Naive thymus-derived CD4-positive, alpha-beta T cell (primary cell): ENCODE results near the gene AOPEP. TPM values are rescaled to one million over a fixed set of nuclear protein-coding genes. Genes with fewer than 3 reads are reported as not detected.
A peak's percentile ranks its signal among the peaks of the same experiment; 100 is the strongest.

Source experiments
- ATAC-seq: fragments of 150-1000 bp; cut with Tn5 transposase; 2 replicates; pipeline ENCODE4 v1.10.0; 2021; ENCODE audit warnings: mild to moderate bottlenecking, moderate library complexity
- CTCF ChIA-PET: fragments of 350-600 bp; sonication (Branson Sonifier 250); formaldehyde crosslinking; loops from one replicate; lab custom pipeline; 2021; ENCODE audit warnings: antibody characterized with exemption; lab: Charles Lee
- POLR2A ChIA-PET: fragments of 350-600 bp; sonication (Branson Sonifier 250); formaldehyde crosslinking; loops from one replicate; lab custom pipeline; 2021; ENCODE audit warnings: antibody characterized with exemption, inconsistent platforms; lab: Charles Lee
- DNase-seq, 9 donors: peaks; one replicate each; pipeline versions ENCODE4 v3.0.0 to v3.0.0-alpha.2; 2020 to 2022; ENCODE audit warnings: mixed read lengths in 1 of 9
- H3K27ac ChIP-seq: one replicate; pipeline ENCODE4 v1.7.0; 2013; ENCODE audit warnings: mild to moderate bottlenecking, low read depth, low read length, moderate library complexity
- H3K27me3 ChIP-seq, 2 donors: one replicate each; pipeline ENCODE4 v1.7.0; 2013; ENCODE audit warnings: low read length in 2 of 2, mild to moderate bottlenecking in 2 of 2, moderate library complexity in 2 of 2; ENCODE audit not compliant: control insufficient read depth in 2 of 2, insufficient read depth in 2 of 2
- H3K36me3 ChIP-seq, 3 experiments: 1 replicate in 2 of 3; 2 replicates in 1 of 3; pipeline ENCODE4 v1.7.0; 2013; ENCODE audit warnings: low read length in 3 of 3, mild to moderate bottlenecking in 3 of 3, moderate library complexity in 1 of 3; ENCODE audit not compliant: insufficient read depth in 3 of 3, control insufficient read depth in 2 of 3
- H3K4me1 ChIP-seq, 2 donors: one replicate each; pipeline ENCODE4 v1.7.0; 2013; ENCODE audit warnings: low read length in 2 of 2, mild to moderate bottlenecking in 2 of 2, moderate library complexity in 1 of 2; ENCODE audit not compliant: control insufficient read depth in 2 of 2, insufficient read depth in 2 of 2
- H3K4me3 ChIP-seq: 2 replicates; pipeline ENCODE4 v1.7.0; 2013; ENCODE audit warnings: mild to moderate bottlenecking, low read length
- H3K9me3 ChIP-seq, 3 experiments: 1 replicate in 2 of 3; 2 replicates in 1 of 3; pipeline ENCODE4 v1.7.0; 2013; ENCODE audit warnings: low read length in 3 of 3; ENCODE audit not compliant: control insufficient read depth in 2 of 3
- H3K27ac Mint-ChIP-seq, 9 donors: one replicate each; pipeline ENCODE4 v1.8.0; 2020 to 2022; ENCODE audit warnings: mixed read lengths in 9 of 9, mild to moderate bottlenecking in 8 of 9, moderate library complexity in 5 of 9, inconsistent platforms in 2 of 9
- H3K27me3 Mint-ChIP-seq, 5 donors: one replicate each; pipeline ENCODE4 v1.8.0; 2021 to 2022; ENCODE audit warnings: mixed read lengths in 5 of 5, mild to moderate bottlenecking in 1 of 5
- H3K36me3 Mint-ChIP-seq, 5 donors: one replicate each; pipeline ENCODE4 v1.8.0; 2020 to 2022; ENCODE audit warnings: mixed read lengths in 5 of 5, mild to moderate bottlenecking in 3 of 5, inconsistent platforms in 1 of 5
- H3K4me1 Mint-ChIP-seq, 7 donors: one replicate each; pipeline ENCODE4 v1.8.0; 2020 to 2022; ENCODE audit warnings: mixed read lengths in 7 of 7, mild to moderate bottlenecking in 3 of 7, inconsistent platforms in 1 of 7
- H3K4me3 Mint-ChIP-seq, 10 donors: one replicate each; pipeline ENCODE4 v1.8.0; 2020 to 2022; ENCODE audit warnings: mild to moderate bottlenecking in 10 of 10, mixed read lengths in 10 of 10, moderate library complexity in 6 of 10, inconsistent platforms in 2 of 10
- H3K9me3 Mint-ChIP-seq, 11 donors: one replicate each; pipeline ENCODE4 v1.8.0; 2020 to 2022; ENCODE audit warnings: mixed read lengths in 11 of 11, mild to moderate bottlenecking in 4 of 11, inconsistent platforms in 1 of 11, moderate library complexity in 1 of 11
- intact Hi-C, 2 donors: fragments of 100-400 bp; cut with micrococcal nuclease; formaldehyde crosslinking; loops; one replicate each; pipeline ENCODE4 v1.15.1; 2023
- polyA plus RNA-seq, 2 donors: library from polyadenylated mRNA; unstranded; fragments of 300-500 nt; fragmentation: Illumina TruSeq; gene quantifications; one replicate each; pipeline ENCODE4 v1.2.3, GENCODE V29; 2021
- total RNA-seq, 6 experiments: library from RNA in 5 of 6; stranded (reverse) in 5 of 6; gene quantifications; 1 replicate in 5 of 6; 2 replicates in 1 of 6; pipeline ENCODE4 v1.2.3 and lab custom pipeline; 2021 to 2026

AOPEP gene
- total and polyA plus RNA-seq, 7 experiments from 2014 or later, result 5.7 to 19.0 (median 13.6) TPM

- no peaks in the 10 kb centered on the region for H3K4me1 ChIP-seq
- DNase-seq, result no peak
- H3K27ac ChIP-seq, result no peak overlapping the region
- no peaks in the 10 kb centered on the region for H3K36me3 ChIP-seq
- H3K27me3 ChIP-seq, result no peaks in the 10 kb centered on the region
- H3K27ac Mint-ChIP-seq, result no peak overlapping the region
- H3K4me1 Mint-ChIP-seq, result peaks cover 0 to 9% (median 0%) of the 10 kb centered on the region in 7 donors
- H3K36me3 Mint-ChIP-seq, result peaks cover 4 to 30% (median 19%) of the 10 kb centered on the region in 5 donors
- no peak overlapping the region for H3K4me3 Mint-ChIP-seq
- no peak for ATAC-seq
- POLR2A ChIA-PET, result no interaction called here
- CTCF ChIA-PET, result no interaction called here
- no peaks in the 10 kb centered on the region for H3K9me3 ChIP-seq
- H3K27me3 Mint-ChIP-seq, result no peaks in the 10 kb centered on the region
- intact Hi-C loops, result no loop called here
- no peaks in the 10 kb centered on the region for H3K9me3 Mint-ChIP-seq
- H3K4me3 ChIP-seq, result no peak overlapping the region
These were observed 294.8 kb downstream of the AOPEP start for GRCh38 chr9:95021166-95021886.

GRCh38 chr9:95022657-95023056 lies 296.2 kb downstream of the AOPEP start:
- Histone ChIP-seq H3K4me1 (no peaks in the 10 kb centered on the region), H3K27ac (no peak overlapping the region), H3K9me3 (no peaks in the 10 kb centered on the region), H3K36me3 (no peaks in the 10 kb centered on the region), H3K4me3 (no peak overlapping the region), H3K27me3 (no peaks in the 10 kb centered on the region)
- no peaks in the 10 kb centered on the region for H3K27me3 Mint-ChIP-seq
- H3K36me3 Mint-ChIP-seq, result peaks cover 4 to 29% (median 19%) of the 10 kb centered on the region in 5 donors
- ChIA-PET POLR2A (no interaction called here), CTCF (no interaction called here)
- no peaks in the 10 kb centered on the region for H3K9me3 Mint-ChIP-seq
- no peak overlapping the region for H3K27ac Mint-ChIP-seq
- intact Hi-C loops, result no loop called here
- no peak overlapping the region for H3K4me3 Mint-ChIP-seq
- DNase-seq (no peak), ATAC-seq (no peak)
- H3K4me1 Mint-ChIP-seq, result peaks cover 0 to 7% (median 0%) of the 10 kb centered on the region in 7 donors

- ChIA-PET POLR2A (no interaction called here), CTCF (no interaction called here)
- H3K4me1 Mint-ChIP-seq, result peaks cover 0 to 4% (median 0%) of the 10 kb centered on the region in 7 donors
- Histone ChIP-seq H3K4me3 (no peak overlapping the region), H3K27me3 (no peaks in the 10 kb centered on the region), H3K9me3 (no peaks in the 10 kb centered on the region), H3K27ac (no peak overlapping the region), H3K4me1 (no peaks in the 10 kb centered on the region), H3K36me3 (no peaks in the 10 kb centered on the region)
- H3K9me3 Mint-ChIP-seq, result no peaks in the 10 kb centered on the region
- intact Hi-C loops, result no loop called here
- ATAC-seq, result no peak
- no peaks in the 10 kb centered on the region for H3K27me3 Mint-ChIP-seq
- no peak overlapping the region for H3K27ac Mint-ChIP-seq
- peaks cover 4 to 27% (median 16%) of the 10 kb centered on the region in 5 donors for H3K36me3 Mint-ChIP-seq
- DNase-seq, result no peak
- H3K4me3 Mint-ChIP-seq, result no peak overlapping the region
These were observed 296.9 kb downstream of the AOPEP start for GRCh38 chr9:95023217-95024003.

GRCh38 chr9:95024097-95024671 lies 297.7 kb downstream of the AOPEP start:
- H3K36me3 Mint-ChIP-seq, result peaks cover 3 to 25% (median 16%) of the 10 kb centered on the region in 5 donors
- no peak overlapping the region for H3K27ac Mint-ChIP-seq
- DNase-seq (no peak), ATAC-seq (no peak)
- peaks cover 0 to 2% (median 0%) of the 10 kb centered on the region in 7 donors for H3K4me1 Mint-ChIP-seq
- Histone ChIP-seq H3K27me3 (no peaks in the 10 kb centered on the region), H3K9me3 (no peaks in the 10 kb centered on the region), H3K4me1 (no peaks in the 10 kb centered on the region), H3K4me3 (no peak overlapping the region), H3K27ac (no peak overlapping the region), H3K36me3 (no peaks in the 10 kb centered on the region)
- H3K27me3 Mint-ChIP-seq, result no peaks in the 10 kb centered on the region
- no peaks in the 10 kb centered on the region for H3K9me3 Mint-ChIP-seq
- H3K4me3 Mint-ChIP-seq, result no peak overlapping the region
- intact Hi-C loops, result no loop called here
- CTCF ChIA-PET, result no interaction called here
- POLR2A ChIA-PET, result no interaction called here

- no peaks in the 10 kb centered on the region for H3K9me3 Mint-ChIP-seq
- no peak overlapping the region for H3K27ac ChIP-seq
- H3K4me3 Mint-ChIP-seq, result no peak overlapping the region
- no peaks in the 10 kb centered on the region for H3K27me3 Mint-ChIP-seq
- H3K4me3 ChIP-seq, result no peak overlapping the region
- ATAC-seq (peak; percentile 70), DNase-seq (no peak)
- H3K27ac Mint-ChIP-seq, result no peak overlapping the region
- H3K36me3 Mint-ChIP-seq, result peaks cover 0 to 19% (median 5%) of the 10 kb centered on the region in 5 donors
- intact Hi-C loops, result no loop called here
- POLR2A ChIA-PET, result interaction anchor here (0.5 to 1.0 kb wide), 2 partner anchors 160 to 454 kb away, joined by 3 read pairs; no protein-coding TSS in a partner anchor
- H3K36me3 ChIP-seq, result no peaks in the 10 kb centered on the region
- CTCF ChIA-PET, result no interaction called here
- H3K27me3 ChIP-seq, result no peaks in the 10 kb centered on the region
- H3K4me1 Mint-ChIP-seq, result peaks cover 0 to 2% (median 0%) of the 10 kb centered on the region in 7 donors
- no peaks in the 10 kb centered on the region for H3K9me3 ChIP-seq
- H3K4me1 ChIP-seq, result no peaks in the 10 kb centered on the region
These were observed 299.0 kb downstream of the AOPEP start for GRCh38 chr9:95025213-95026147.

GRCh38 chr9:95026148-95026524 lies 299.6 kb downstream of the AOPEP start:
- CTCF ChIA-PET, result no interaction called here

More at GRCh38 chr9:95026148-95026524, 299.6 kb downstream of the AOPEP start:
- peaks cover 0 to 19% (median 5%) of the 10 kb centered on the region in 5 donors for H3K36me3 Mint-ChIP-seq
- DNase-seq (no peak), ATAC-seq (no peak)
- no peak overlapping the region for H3K4me3 Mint-ChIP-seq
- Histone ChIP-seq H3K9me3 (no peaks in the 10 kb centered on the region), H3K27ac (no peak overlapping the region), H3K27me3 (no peaks in the 10 kb centered on the region), H3K4me3 (no peak overlapping the region), H3K36me3 (no peaks in the 10 kb centered on the region), H3K4me1 (no peaks in the 10 kb centered on the region)
- H3K9me3 Mint-ChIP-seq, result no peaks in the 10 kb centered on the region
- H3K27ac Mint-ChIP-seq, result no peak overlapping the region
- POLR2A ChIA-PET, result interaction anchor here (0.5 to 1.0 kb wide), 2 partner anchors 160 to 454 kb away, joined by 3 read pairs; no protein-coding TSS in a partner anchor
- no peaks in the 10 kb centered on the region for H3K27me3 Mint-ChIP-seq
- intact Hi-C loops, result no loop called here
- H3K4me1 Mint-ChIP-seq, result peaks cover 0 to 4% (median 0%) of the 10 kb centered on the region in 7 donors
